Mucosa of rectum (tissue), 2 donors: Measurements from ENCODE around the gene KCNK1.
"Not testable (repeated sequence)": the region's sequence is repeated elsewhere in the genome, so short reads cannot be mapped to it uniquely, and the experiment has no call there.

Source experiments
- H3K27ac ChIP-seq, 2 donors: one replicate each; pipeline ENCODE4 v1.7.0; 2013; ENCODE audit warnings: inconsistent platforms in 2 of 2, low read depth in 2 of 2, low read length in 2 of 2
- H3K27me3 ChIP-seq, 2 donors: one replicate each; pipeline ENCODE4 v1.7.0; 2013; ENCODE audit warnings: low read length in 2 of 2; ENCODE audit not compliant: control insufficient read depth in 2 of 2, insufficient read depth in 2 of 2
- H3K36me3 ChIP-seq, 2 donors: one replicate each; pipeline ENCODE4 v1.7.0; 2013; ENCODE audit warnings: low read length in 2 of 2; ENCODE audit not compliant: control insufficient read depth in 2 of 2, insufficient read depth in 2 of 2
- H3K4me1 ChIP-seq, 2 donors: one replicate each; pipeline ENCODE4 v1.7.0; 2013; ENCODE audit warnings: low read length in 2 of 2, mild to moderate bottlenecking in 1 of 2; ENCODE audit not compliant: control insufficient read depth in 2 of 2, insufficient read depth in 2 of 2
- H3K4me3 ChIP-seq, 2 donors: one replicate each; pipeline ENCODE4 v1.7.0; 2013; ENCODE audit warnings: low read length in 2 of 2
- H3K9ac ChIP-seq, 2 donors: one replicate each; pipeline ENCODE4 v1.7.0; 2013; ENCODE audit warnings: low read length in 2 of 2, low read depth in 1 of 2, mild to moderate bottlenecking in 1 of 2
- H3K9me3 ChIP-seq, 2 donors: one replicate each; pipeline ENCODE4 v1.7.0; 2013; ENCODE audit warnings: low read length in 2 of 2; ENCODE audit not compliant: control insufficient read depth in 2 of 2
- donor health status: healthy.
- donor health status: Normal muscosa, but diverticular disease.

Gene KCNK1

GRCh38 chr1:233672732-233673131 is 58.8 kb downstream of the KCNK1 start:
- no peak overlapping the region for H3K9ac ChIP-seq

GRCh38 chr1:233673261-233673946 is 59.5 kb downstream of the KCNK1 start:
- Histone ChIP-seq H3K4me3 (no peak overlapping the region), H3K9me3 (no peaks in the 10 kb centered on the region), H3K4me1 (peaks cover 8 to 9% of the 10 kb centered on the region in 2 donors), H3K27me3 (no peaks in the 10 kb centered on the region), H3K9ac (no peak overlapping the region), H3K36me3 (peaks cover 0 to 3% of the 10 kb centered on the region in 2 donors), H3K27ac (peak overlapping the region in 1 of 2 donors; percentile 3)

More at GRCh38 chr1:233672732-233673131, 58.8 kb downstream of the KCNK1 start:
- H3K27me3 ChIP-seq = no peaks in the 10 kb centered on the region
- H3K27ac ChIP-seq = peak overlapping the region in 1 of 2 donors; percentile 3
- peaks cover 0 to 3% of the 10 kb centered on the region in 2 donors for H3K36me3 ChIP-seq
- H3K9me3 ChIP-seq = no peaks in the 10 kb centered on the region
- no peak overlapping the region for H3K4me3 ChIP-seq
- H3K4me1 ChIP-seq = peaks cover 9 to 11% of the 10 kb centered on the region in 2 donors

- no peak overlapping the region for H3K4me3 ChIP-seq
- H3K9ac ChIP-seq = no peak overlapping the region
- H3K4me1 ChIP-seq = peaks cover 7 to 9% of the 10 kb centered on the region in 2 donors
- H3K27ac ChIP-seq = no peak overlapping the region
- H3K9me3 ChIP-seq = no peaks in the 10 kb centered on the region
- no peaks in the 10 kb centered on the region for H3K27me3 ChIP-seq
- peaks cover 0 to 3% of the 10 kb centered on the region in 2 donors for H3K36me3 ChIP-seq
These were observed 60.1 kb downstream of the KCNK1 start for GRCh38 chr1:233673947-233674431.

GRCh38 chr1:233675446-233675845 is 61.5 kb downstream of the KCNK1 start:
- Histone ChIP-seq H3K9ac (no peak overlapping the region), H3K36me3 (peaks cover 0 to 3% of the 10 kb centered on the region in 2 donors), H3K27me3 (no peaks in the 10 kb centered on the region), H3K9me3 (no peaks in the 10 kb centered on the region), H3K4me1 (peaks cover 7 to 9% of the 10 kb centered on the region in 2 donors), H3K27ac (no peak overlapping the region), H3K4me3 (no peak overlapping the region)

- Histone ChIP-seq H3K27ac (no peak overlapping the region), H3K9ac (no peak overlapping the region), H3K27me3 (no peaks in the 10 kb centered on the region), H3K4me1 (peaks cover 7 to 9% of the 10 kb centered on the region in 2 donors), H3K36me3 (peaks cover 0 to 3% of the 10 kb centered on the region in 2 donors), H3K9me3 (no peaks in the 10 kb centered on the region), H3K4me3 (no peak overlapping the region)
These were observed 62.0 kb downstream of the KCNK1 start for GRCh38 chr1:233675893-233676292.

- Histone ChIP-seq H3K4me3 (no peak overlapping the region), H3K4me1 (peaks cover 5 to 7% of the 10 kb centered on the region in 2 donors), H3K36me3 (no peaks in the 10 kb centered on the region), H3K9ac (no peak overlapping the region), H3K9me3 (no peaks in the 10 kb centered on the region), H3K27me3 (no peaks in the 10 kb centered on the region), H3K27ac (no peak overlapping the region)
These were observed 63.9 kb downstream of the KCNK1 start for GRCh38 chr1:233677690-233678354.

GRCh38 chr1:233679030-233679429 is 65.1 kb downstream of the KCNK1 start:
- no peak overlapping the region for H3K9ac ChIP-seq
- no peaks in the 10 kb centered on the region for H3K9me3 ChIP-seq
- no peak overlapping the region for H3K27ac ChIP-seq
- no peaks in the 10 kb centered on the region for H3K27me3 ChIP-seq
- no peak overlapping the region for H3K4me3 ChIP-seq
- H3K36me3 ChIP-seq = no peaks in the 10 kb centered on the region
- H3K4me1 ChIP-seq = no peaks in the 10 kb centered on the region

GRCh38 chr1:233679591-233680373 is 65.9 kb downstream of the KCNK1 start:
- Histone ChIP-seq H3K4me3 (no peak overlapping the region), H3K9ac (no peak overlapping the region), H3K4me1 (no peaks in the 10 kb centered on the region), H3K9me3 (no peaks in the 10 kb centered on the region), H3K27me3 (no peaks in the 10 kb centered on the region), H3K36me3 (no peaks in the 10 kb centered on the region), H3K27ac (no peak overlapping the region)

GRCh38 chr1:233681285-233681684 is 67.4 kb downstream of the KCNK1 start:
- Histone ChIP-seq H3K27ac (no peak overlapping the region), H3K36me3 (no peaks in the 10 kb centered on the region), H3K9me3 (no peaks in the 10 kb centered on the region), H3K27me3 (no peaks in the 10 kb centered on the region), H3K9ac (no peak overlapping the region), H3K4me1 (no peaks in the 10 kb centered on the region), H3K4me3 (no peak overlapping the region)

GRCh38 chr1:233686653-233687052 is 72.7 kb downstream of the KCNK1 start:
- not testable (repeated sequence) for H3K27ac ChIP-seq, H3K4me1 ChIP-seq, H3K9ac ChIP-seq, H3K27me3 ChIP-seq, H3K9me3 ChIP-seq, H3K36me3 ChIP-seq, H3K4me3 ChIP-seq
